Measurements from ENCODE around the gene TMUB1.

TMUB1 gene

GRCh38 chr7:151126491-151127137, 43.3 kb upstream of the TMUB1 start:
- Histone ChIP-seq H3K9me3 (ENCODE audit: insufficient read depth, low read depth, low read length) (no peaks in the 10 kb centered on the region), H3K4me2 (ENCODE audit: low read depth, low read length, poor library complexity, severe bottlenecking) (no peak overlapping the region), H2AFZ (ENCODE audit: low read length) (no peak overlapping the region), H3K4me1 (ENCODE audit: insufficient read depth, low read length, poor library complexity, severe bottlenecking) (no peaks in the 10 kb centered on the region), H3K9ac (ENCODE audit: low read depth, low read length, poor library complexity, severe bottlenecking) (no peak overlapping the region), H3K9me2 (replicated peaks; ENCODE audit: low read depth, low read length) (no peaks in the 10 kb centered on the region), H4K20me1 (ENCODE audit: insufficient read depth, low read length, poor library complexity, severe bottlenecking) (no peaks in the 10 kb centered on the region), H3K4me3 (ENCODE audit: low read length, poor library complexity, severe bottlenecking) (no peak overlapping the region), H3K36me3 (ENCODE audit: insufficient read depth, low read length) (peaks cover 26% of the 10 kb centered on the region; the same call in 1 of the 2 replicates), H3K79me2 (ENCODE audit: insufficient read depth, low read length) (no peaks in the 10 kb centered on the region), H3K27me3 (ENCODE audit: insufficient read depth, low read length, poor library complexity, severe bottlenecking) (no peaks in the 10 kb centered on the region), H3F3A (ENCODE audit: low read depth) (no peaks in the 10 kb centered on the region)
- TF ChIP-seq CTCF (conservative IDR thresholded peaks at IDR 0.05; ENCODE audit: low read length) (no peak), EZH2phosphoT487 (IDR thresholded peaks at IDR 0.05; ENCODE audit: borderline replicate concordance) (no peak)

- Histone ChIP-seq H3K36me3 (ENCODE audit: insufficient read depth, low read length) (peaks cover 25% of the 10 kb centered on the region; the same call in 1 of the 2 replicates), H4K20me1 (ENCODE audit: insufficient read depth, low read length, poor library complexity, severe bottlenecking) (no peaks in the 10 kb centered on the region), H3K4me1 (ENCODE audit: insufficient read depth, low read length, poor library complexity, severe bottlenecking) (no peaks in the 10 kb centered on the region), H3F3A (ENCODE audit: low read depth) (no peaks in the 10 kb centered on the region), H3K79me2 (ENCODE audit: insufficient read depth, low read length) (no peaks in the 10 kb centered on the region), H3K4me2 (ENCODE audit: low read depth, low read length, poor library complexity, severe bottlenecking) (no peak overlapping the region), H2AFZ (ENCODE audit: low read length) (no peak overlapping the region), H3K9ac (ENCODE audit: low read depth, low read length, poor library complexity, severe bottlenecking) (no peak overlapping the region), H3K4me3 (ENCODE audit: low read length, poor library complexity, severe bottlenecking) (no peak overlapping the region), H3K9me2 (replicated peaks; ENCODE audit: low read depth, low read length) (no peaks in the 10 kb centered on the region), H3K9me3 (ENCODE audit: insufficient read depth, low read depth, low read length) (no peaks in the 10 kb centered on the region), H3K27me3 (ENCODE audit: insufficient read depth, low read length, poor library complexity, severe bottlenecking) (no peaks in the 10 kb centered on the region)
- no peak for TF ChIP-seq EZH2phosphoT487 (IDR thresholded peaks at IDR 0.05; ENCODE audit: borderline replicate concordance)
Observed at GRCh38 chr7:151125846-151126481, 42.7 kb upstream of the TMUB1 start.

GRCh38 chr7:151125470-151125845, 42.2 kb upstream of the TMUB1 start:
- Histone ChIP-seq H3K79me2 (ENCODE audit: insufficient read depth, low read length) (no peaks in the 10 kb centered on the region), H3K9ac (ENCODE audit: low read depth, low read length, poor library complexity, severe bottlenecking) (no peak overlapping the region), H3K4me1 (ENCODE audit: insufficient read depth, low read length, poor library complexity, severe bottlenecking) (no peaks in the 10 kb centered on the region), H4K20me1 (ENCODE audit: insufficient read depth, low read length, poor library complexity, severe bottlenecking) (no peaks in the 10 kb centered on the region), H3K36me3 (ENCODE audit: insufficient read depth, low read length) (peaks cover 25% of the 10 kb centered on the region; the same call in 1 of the 2 replicates), H3K4me2 (ENCODE audit: low read depth, low read length, poor library complexity, severe bottlenecking) (no peak overlapping the region), H3F3A (ENCODE audit: low read depth) (no peaks in the 10 kb centered on the region), H2AFZ (ENCODE audit: low read length) (no peak overlapping the region), H3K9me3 (ENCODE audit: insufficient read depth, low read depth, low read length) (no peaks in the 10 kb centered on the region), H3K9me2 (replicated peaks; ENCODE audit: low read depth, low read length) (no peaks in the 10 kb centered on the region), H3K4me3 (ENCODE audit: low read length, poor library complexity, severe bottlenecking) (no peak overlapping the region), H3K27me3 (ENCODE audit: insufficient read depth, low read length, poor library complexity, severe bottlenecking) (no peaks in the 10 kb centered on the region)
- TF ChIP-seq CTCF (conservative IDR thresholded peaks at IDR 0.05; ENCODE audit: low read length): no peak
- TF ChIP-seq EZH2phosphoT487 (IDR thresholded peaks at IDR 0.05; ENCODE audit: borderline replicate concordance): no peak
